ENCODE data around the gene TAGLN3. TPM values are rescaled to one million over a fixed set of nuclear protein-coding genes. Genes with fewer than 3 reads are reported as not detected.

The TAGLN3 gene
- total and polyA plus RNA-seq, 2 of the 13 experiments (the other 11 are each of a cell fraction or from before 2014, with no cell fraction given): 0.51 to 0.91 TPM

DNA sequence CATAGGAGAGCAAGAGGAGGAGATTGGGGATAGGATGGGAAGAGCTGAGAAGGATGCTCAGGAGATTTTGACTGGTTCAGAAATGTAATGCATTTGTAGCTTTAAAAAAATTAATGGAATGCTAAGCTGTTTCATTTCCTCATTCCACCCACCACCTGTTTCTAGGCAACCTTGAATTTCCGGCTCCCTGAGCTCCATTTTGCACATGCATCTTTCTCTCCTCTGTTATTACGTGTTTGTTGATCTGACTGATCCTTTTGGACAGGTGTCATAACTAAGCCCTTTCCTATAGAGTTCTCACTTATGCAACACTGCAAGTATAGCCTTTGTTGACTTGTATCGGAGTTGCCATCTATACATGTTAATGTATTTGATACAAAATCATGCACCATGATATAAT lies 40.1 kb downstream of the TAGLN3 start (continued):
- TF ChIP-seq, protein P1, sequence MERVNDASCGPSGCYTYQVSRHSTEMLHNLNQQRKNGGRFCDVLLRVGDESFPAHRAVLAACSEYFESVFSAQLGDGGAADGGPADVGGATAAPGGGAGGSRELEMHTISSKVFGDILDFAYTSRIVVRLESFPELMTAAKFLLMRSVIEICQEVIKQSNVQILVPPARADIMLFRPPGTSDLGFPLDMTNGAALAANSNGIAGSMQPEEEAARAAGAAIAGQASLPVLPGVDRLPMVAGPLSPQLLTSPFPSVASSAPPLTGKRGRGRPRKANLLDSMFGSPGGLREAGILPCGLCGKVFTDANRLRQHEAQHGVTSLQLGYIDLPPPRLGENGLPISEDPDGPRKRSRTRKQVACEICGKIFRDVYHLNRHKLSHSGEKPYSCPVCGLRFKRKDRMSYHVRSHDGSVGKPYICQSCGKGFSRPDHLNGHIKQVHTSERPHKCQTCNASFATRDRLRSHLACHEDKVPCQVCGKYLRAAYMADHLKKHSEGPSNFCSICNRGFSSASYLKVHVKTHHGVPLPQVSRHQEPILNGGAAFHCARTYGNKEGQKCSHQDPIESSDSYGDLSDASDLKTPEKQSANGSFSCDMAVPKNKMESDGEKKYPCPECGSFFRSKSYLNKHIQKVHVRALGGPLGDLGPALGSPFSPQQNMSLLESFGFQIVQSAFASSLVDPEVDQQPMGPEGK (CRISPR knock-in tag; IDR thresholded peaks at IDR 0.05): no peak
- TF ChIP-seq ZZZ3 (CRISPR knock-in tag; IDR thresholded peaks at IDR 0.05; ENCODE audit: borderline replicate concordance) (no peak), ZNF674 (CRISPR knock-in tag; IDR thresholded peaks at IDR 0.05; ENCODE audit: low read depth) (no peak), SPEN (CRISPR knock-in tag; IDR thresholded peaks at IDR 0.05; ENCODE audit: low read depth) (no peak), SOX6 (IDR thresholded peaks at IDR 0.05) (no peak), SOX6 (CRISPR knock-in tag; IDR thresholded peaks at IDR 0.05) (no peak), SIN3A (IDR thresholded peaks at IDR 0.05; ENCODE audit: borderline replicate concordance, low read depth, low read length) (no peak)
- TF ChIP-seq, protein P2, sequence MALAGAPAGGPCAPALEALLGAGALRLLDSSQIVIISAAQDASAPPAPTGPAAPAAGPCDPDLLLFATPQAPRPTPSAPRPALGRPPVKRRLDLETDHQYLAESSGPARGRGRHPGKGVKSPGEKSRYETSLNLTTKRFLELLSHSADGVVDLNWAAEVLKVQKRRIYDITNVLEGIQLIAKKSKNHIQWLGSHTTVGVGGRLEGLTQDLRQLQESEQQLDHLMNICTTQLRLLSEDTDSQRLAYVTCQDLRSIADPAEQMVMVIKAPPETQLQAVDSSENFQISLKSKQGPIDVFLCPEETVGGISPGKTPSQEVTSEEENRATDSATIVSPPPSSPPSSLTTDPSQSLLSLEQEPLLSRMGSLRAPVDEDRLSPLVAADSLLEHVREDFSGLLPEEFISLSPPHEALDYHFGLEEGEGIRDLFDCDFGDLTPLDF (CRISPR knock-in tag; IDR thresholded peaks at IDR 0.05): no peak

DNA sequence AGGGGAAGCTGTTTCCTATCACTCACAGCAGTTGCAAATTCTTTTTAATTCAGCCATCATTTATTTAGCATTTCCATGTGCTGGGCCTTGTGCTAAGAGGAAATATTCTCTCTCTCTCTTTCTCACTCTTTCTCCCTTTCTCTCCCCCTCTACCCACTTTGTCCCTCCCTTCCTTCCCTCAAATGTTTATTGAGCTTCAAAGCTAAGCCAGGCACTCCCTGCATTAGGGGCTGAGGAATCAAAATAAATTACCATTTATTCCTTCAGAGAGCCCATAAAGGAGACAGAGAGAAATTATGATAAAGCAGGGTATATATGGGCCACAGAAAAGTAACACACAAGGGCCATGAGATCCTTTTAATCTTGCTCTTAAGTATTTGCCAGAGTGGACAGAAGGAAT lies 42.6 kb downstream of the TAGLN3 start:
- FAIRE-seq (no peak), DNase-seq (ENCODE audit: low spot score) (no peak), ATAC-seq (no peak)
- no peak overlapping the region for H3K9ac ChIP-seq (ENCODE audit: insufficient read depth, low read depth, low read length)
- in situ Hi-C loops (cut with HindIII; ENCODE audit: extremely low pct_ligation_motif_present, low pct_unique_long_range_greater_than_20kb) (no loop called here), intact Hi-C loops (cut with micrococcal nuclease; ENCODE audit: unreplicated experiment) (loop anchor here (5.0 kb wide), 1 partner anchor 324 kb away; no protein-coding TSS in a partner anchor)
- H3K27me3 ChIP-seq (ENCODE audit: control insufficient read depth in 1 of 2, insufficient read depth in 2 of 2, low read length in 2 of 2): peaks cover 0 to 17% of the 10 kb centered on the region in 2 experiments; a peak in 2 of 5 replicates
- H3K27ac ChIP-seq (ENCODE audit: extremely low read length, insufficient read depth, low read length): no peak overlapping the region
- no peaks in the 10 kb centered on the region for H3K36me3 ChIP-seq (replicated peaks in 1 of 2; ENCODE audit: control insufficient read depth in 1 of 2, insufficient read depth in 2 of 2, low read length in 2 of 2)
- no peak overlapping the region for H3K4me3 ChIP-seq (replicated peaks in 1 of 3; ENCODE audit: insufficient read depth in 1 of 3, low read depth in 2 of 3, low read length in 3 of 3)
- ChIA-PET POLR2A (no interaction called here), CTCF (ENCODE audit: low intra/inter-chr PET ratio, low total read pairs) (no interaction called here)
- peaks cover 16% of the 10 kb centered on the region for H3K4me1 ChIP-seq (ENCODE audit: insufficient read depth, low read length)
- H3K9me3 ChIP-seq (ENCODE audit: low read length): no peaks in the 10 kb centered on the region
- no peak overlapping the region for H2AFZ ChIP-seq (ENCODE audit: low read length)
- BruUV-seq (replicated peaks): no TSS peak
- no peaks in the 10 kb centered on the region for H3K79me2 ChIP-seq (ENCODE audit: insufficient read depth, low read length)
- H4K20me1 ChIP-seq (ENCODE audit: insufficient read depth, low read length): no peaks in the 10 kb centered on the region
- H3K4me2 ChIP-seq (ENCODE audit: low read depth, low read length): no peak overlapping the region
- no peak for TF ChIP-seq ZBTB20 (CRISPR knock-in tag; IDR thresholded peaks at IDR 0.05; ENCODE audit: borderline replicate concordance, low read depth)
- no peak for TF ChIP-seq MYNN (CRISPR knock-in tag; IDR thresholded peaks at IDR 0.05; ENCODE audit: low read depth)
- no peak for TF ChIP-seq KLF6 (CRISPR knock-in tag; IDR thresholded peaks at IDR 0.05)
- TF ChIP-seq, protein P3, sequence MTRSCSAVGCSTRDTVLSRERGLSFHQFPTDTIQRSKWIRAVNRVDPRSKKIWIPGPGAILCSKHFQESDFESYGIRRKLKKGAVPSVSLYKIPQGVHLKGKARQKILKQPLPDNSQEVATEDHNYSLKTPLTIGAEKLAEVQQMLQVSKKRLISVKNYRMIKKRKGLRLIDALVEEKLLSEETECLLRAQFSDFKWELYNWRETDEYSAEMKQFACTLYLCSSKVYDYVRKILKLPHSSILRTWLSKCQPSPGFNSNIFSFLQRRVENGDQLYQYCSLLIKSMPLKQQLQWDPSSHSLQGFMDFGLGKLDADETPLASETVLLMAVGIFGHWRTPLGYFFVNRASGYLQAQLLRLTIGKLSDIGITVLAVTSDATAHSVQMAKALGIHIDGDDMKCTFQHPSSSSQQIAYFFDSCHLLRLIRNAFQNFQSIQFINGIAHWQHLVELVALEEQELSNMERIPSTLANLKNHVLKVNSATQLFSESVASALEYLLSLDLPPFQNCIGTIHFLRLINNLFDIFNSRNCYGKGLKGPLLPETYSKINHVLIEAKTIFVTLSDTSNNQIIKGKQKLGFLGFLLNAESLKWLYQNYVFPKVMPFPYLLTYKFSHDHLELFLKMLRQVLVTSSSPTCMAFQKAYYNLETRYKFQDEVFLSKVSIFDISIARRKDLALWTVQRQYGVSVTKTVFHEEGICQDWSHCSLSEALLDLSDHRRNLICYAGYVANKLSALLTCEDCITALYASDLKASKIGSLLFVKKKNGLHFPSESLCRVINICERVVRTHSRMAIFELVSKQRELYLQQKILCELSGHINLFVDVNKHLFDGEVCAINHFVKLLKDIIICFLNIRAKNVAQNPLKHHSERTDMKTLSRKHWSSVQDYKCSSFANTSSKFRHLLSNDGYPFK (CRISPR knock-in tag; IDR thresholded peaks at IDR 0.05; ENCODE audit: borderline replicate concordance): no peak
- TF ChIP-seq RFXANK (CRISPR knock-in tag; IDR thresholded peaks at IDR 0.05): no peak
- TF ChIP-seq, protein P4, sequence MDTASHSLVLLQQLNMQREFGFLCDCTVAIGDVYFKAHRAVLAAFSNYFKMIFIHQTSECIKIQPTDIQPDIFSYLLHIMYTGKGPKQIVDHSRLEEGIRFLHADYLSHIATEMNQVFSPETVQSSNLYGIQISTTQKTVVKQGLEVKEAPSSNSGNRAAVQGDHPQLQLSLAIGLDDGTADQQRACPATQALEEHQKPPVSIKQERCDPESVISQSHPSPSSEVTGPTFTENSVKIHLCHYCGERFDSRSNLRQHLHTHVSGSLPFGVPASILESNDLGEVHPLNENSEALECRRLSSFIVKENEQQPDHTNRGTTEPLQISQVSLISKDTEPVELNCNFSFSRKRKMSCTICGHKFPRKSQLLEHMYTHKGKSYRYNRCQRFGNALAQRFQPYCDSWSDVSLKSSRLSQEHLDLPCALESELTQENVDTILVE (CRISPR knock-in tag; IDR thresholded peaks at IDR 0.05): no peak
- TF ChIP-seq HOXA7 (CRISPR knock-in tag; IDR thresholded peaks at IDR 0.05): no peak
- no peak for TF ChIP-seq TBX3 (IDR thresholded peaks at IDR 0.05; ENCODE audit: borderline replicate concordance)
